Measurements from ENCODE around the gene MEGF6. TPM values are rescaled to one million over a fixed set of nuclear protein-coding genes. Genes with fewer than 3 reads are reported as not detected.

MEGF6 gene
- total RNA-seq, 1 donor from 2014 or later = 33.3 TPM

DNA sequence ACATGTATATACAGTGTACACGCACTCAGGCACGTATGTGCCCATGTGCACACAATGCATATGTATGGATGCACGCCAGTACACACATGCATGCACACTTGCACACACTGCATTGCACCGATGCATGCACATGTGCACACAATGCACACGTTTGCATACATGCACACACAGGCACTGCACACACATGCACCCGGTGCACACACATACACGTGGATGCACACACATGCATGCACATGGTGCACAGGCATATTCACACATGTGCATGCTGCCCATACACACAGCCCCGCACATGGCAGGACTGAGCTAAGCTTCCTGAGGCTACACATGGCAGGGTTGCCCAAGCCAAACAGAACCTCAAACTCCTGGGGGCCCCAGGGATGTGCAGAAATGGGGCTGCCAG is 137.3 kb downstream of the MEGF6 start:
- DNase-seq (ENCODE audit: low read depth) = no peak
- no peak overlapping the region for H3K4me3 ChIP-seq (ENCODE audit: low read depth, low read length)
- TF ChIP-seq, protein P1, sequence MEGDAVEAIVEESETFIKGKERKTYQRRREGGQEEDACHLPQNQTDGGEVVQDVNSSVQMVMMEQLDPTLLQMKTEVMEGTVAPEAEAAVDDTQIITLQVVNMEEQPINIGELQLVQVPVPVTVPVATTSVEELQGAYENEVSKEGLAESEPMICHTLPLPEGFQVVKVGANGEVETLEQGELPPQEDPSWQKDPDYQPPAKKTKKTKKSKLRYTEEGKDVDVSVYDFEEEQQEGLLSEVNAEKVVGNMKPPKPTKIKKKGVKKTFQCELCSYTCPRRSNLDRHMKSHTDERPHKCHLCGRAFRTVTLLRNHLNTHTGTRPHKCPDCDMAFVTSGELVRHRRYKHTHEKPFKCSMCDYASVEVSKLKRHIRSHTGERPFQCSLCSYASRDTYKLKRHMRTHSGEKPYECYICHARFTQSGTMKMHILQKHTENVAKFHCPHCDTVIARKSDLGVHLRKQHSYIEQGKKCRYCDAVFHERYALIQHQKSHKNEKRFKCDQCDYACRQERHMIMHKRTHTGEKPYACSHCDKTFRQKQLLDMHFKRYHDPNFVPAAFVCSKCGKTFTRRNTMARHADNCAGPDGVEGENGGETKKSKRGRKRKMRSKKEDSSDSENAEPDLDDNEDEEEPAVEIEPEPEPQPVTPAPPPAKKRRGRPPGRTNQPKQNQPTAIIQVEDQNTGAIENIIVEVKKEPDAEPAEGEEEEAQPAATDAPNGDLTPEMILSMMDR (conservative IDR thresholded peaks at IDR 0.05; ENCODE audit: low read depth, low read length) = no peak

DNA sequence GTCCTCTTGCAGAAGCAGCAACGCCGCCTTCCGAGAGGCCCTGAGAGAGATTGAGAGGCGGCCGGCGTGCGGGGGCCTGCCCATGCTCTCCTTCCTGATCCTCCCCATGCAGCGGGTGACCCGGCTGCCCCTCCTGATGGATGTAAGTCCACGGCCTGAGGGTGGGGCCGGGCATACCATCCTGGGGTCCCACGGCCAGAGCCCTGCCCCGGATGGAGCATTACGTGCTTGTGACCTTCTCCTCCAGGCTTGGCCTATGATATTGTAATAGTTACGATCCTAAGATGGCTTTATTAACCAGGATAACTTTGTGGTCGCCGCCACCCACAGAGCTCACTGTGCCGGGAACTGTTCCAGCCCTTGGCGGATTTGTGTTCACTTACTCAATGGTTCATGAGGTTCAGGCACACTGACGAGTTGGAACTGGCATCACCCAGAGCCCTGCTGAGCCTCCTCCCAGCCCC is 137.9 kb downstream of the MEGF6 start:
- H3K4me3 ChIP-seq (ENCODE audit: low read depth, low read length) = no peak overlapping the region
- TF ChIP-seq, protein P1 (conservative IDR thresholded peaks at IDR 0.05; ENCODE audit: low read depth, low read length) = no peak
- no peak for DNase-seq (ENCODE audit: low read depth)

DNA sequence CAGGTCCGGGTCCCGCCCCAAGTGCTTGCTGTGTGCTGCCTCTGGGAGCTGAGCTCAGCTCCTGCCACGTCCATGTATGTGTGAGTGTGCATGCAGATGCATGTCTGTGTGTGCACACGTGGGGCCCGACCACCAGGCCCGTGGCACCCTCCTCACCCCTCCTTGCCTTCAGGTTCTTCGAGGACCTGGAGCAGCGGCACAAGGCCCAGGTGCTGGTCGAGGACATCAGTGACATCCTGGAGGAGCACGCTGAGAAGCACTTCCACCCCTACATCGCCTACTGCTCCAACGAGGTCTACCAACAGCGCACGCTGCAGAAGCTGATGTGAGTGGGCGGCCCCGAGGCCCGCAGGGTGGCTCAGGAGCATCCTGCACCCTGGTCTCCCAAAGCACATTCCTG is 138.4 kb downstream of the MEGF6 start:
- H3K4me3 ChIP-seq (ENCODE audit: low read depth, low read length) = no peak overlapping the region
- TF ChIP-seq, protein P1 (conservative IDR thresholded peaks at IDR 0.05; ENCODE audit: low read depth, low read length) = no peak
- DNase-seq (ENCODE audit: low read depth) = no peak

DNA sequence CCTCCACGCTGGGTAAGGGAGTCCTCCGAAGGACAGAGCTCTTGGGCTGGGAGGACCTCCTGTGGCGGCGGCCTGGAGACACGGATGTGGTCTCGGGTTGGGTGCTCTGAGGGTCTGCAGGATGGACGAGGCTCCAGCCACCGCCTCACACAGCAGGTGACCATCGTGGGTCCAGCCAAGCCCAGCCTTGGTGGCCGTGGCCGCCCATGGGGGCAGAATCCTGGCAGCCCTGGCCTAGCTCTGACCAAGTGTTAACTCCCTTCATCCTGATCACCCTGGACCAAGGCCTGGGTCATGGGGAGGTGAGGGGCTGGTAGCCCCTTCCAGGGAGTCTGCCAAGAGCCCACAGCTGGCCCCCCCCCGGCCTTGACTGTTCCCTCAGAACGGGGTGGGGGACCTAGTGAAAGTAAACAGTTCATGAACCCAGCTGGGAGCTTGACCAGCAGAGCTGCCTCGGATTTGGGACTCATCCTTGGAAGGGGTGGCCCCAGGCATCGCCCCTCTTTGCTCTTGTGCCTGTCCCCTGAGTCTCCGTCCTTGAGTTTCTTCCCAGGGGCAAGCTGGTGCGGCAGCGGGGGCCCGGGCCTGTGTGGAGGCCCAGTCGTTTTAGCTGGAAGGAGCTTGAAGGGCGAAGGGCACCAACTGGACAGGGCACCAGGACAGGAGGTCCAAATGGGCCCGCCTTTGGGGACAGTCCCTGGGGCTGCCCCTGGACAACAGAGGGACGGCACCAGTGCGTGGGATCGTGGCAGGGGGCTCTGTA is 139.0 kb downstream of the MEGF6 start:
- TF ChIP-seq, protein P1 (conservative IDR thresholded peaks at IDR 0.05; ENCODE audit: low read depth, low read length) = no peak
- no peak for DNase-seq (ENCODE audit: low read depth)
- no peak overlapping the region for H3K4me3 ChIP-seq (ENCODE audit: low read depth, low read length)

DNA sequence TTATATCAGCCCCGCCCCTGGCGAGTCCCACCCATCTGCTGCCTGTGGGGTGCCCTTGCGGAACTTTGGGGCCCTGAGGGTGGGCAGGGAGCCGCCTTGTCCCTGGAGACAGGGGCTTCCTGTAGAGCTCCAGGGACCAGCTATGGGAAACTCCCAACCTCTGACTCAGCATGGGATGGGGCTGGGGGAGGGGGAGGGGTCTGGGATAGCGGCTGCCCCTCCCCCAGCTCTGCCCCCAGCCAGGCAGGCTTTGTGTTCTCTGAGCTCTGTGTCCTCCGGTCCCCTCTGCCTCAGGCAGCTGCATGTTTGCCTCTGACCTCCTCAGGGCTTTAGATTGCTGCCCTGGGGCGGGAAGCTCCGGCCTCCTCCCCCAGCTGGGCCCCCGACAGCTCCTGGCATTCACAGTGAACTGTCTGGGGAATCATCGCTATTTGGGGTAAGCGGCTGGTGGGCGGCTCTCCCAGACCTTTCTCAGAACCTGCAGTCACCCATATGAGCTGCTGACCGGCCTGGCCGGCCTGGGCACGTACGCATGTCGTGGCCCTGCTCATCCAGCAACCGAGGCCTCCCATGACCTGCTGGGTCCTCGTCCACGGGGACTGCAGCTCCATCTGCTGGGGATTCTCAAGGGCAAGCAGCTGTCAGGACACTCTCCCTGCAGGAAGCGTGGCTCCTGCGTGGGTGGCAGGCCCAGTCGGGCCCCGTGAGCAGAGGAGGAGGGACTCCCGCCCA is 139.8 kb downstream of the MEGF6 start:
- TF ChIP-seq, protein P1 (conservative IDR thresholded peaks at IDR 0.05; ENCODE audit: low read depth, low read length) = peak; percentile 45
- DNase-seq (ENCODE audit: low read depth) = no peak
- H3K4me3 ChIP-seq (ENCODE audit: low read depth, low read length) = no peak overlapping the region

DNA sequence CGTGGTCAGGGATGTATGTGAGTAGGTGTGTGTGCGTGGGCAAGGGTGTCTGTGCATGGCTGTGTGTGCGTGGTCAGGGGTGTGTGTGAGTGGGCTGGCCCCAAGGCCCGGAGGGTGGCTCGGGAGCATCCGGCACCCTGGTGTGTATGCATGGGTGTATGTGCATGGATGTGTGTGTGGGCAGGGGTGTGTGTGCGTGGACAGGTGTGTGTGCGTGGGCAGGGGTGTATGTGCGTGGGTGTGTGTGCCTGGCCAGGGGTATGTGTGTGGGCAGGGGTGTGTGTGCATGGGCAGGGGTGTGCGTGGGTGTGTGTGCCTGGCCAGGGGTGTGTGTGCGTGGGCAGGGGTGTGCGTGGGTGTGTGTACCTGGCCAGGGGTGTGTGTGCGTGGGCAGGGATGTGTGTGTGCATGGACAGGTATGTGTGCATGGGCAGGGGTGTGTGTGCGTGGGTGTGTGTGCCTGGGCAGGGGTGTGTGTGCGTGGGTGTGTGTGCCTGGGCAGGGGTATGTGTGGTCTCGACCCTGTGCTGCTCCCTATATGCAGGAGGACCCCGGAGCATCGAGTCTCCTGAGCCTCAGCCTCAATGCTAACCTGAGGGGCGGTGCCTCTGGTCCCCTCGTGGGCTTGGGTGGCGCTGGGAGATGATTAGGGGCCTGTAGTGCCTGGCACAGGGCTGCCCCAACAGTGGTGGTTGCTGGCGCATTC is 140.5 kb downstream of the MEGF6 start:
- TF ChIP-seq, protein P1 (conservative IDR thresholded peaks at IDR 0.05; ENCODE audit: low read depth, low read length) = no peak
- DNase-seq (ENCODE audit: low read depth) = no peak
- no peak overlapping the region for H3K4me3 ChIP-seq (ENCODE audit: low read depth, low read length)

All from epithelial cell of proximal tubule (primary cell).